Osteoblast (primary cell): Measurements from ENCODE around the gene AAMP. TPM values are rescaled to one million over a fixed set of nuclear protein-coding genes. Genes with fewer than 3 reads are reported as not detected.
A peak's percentile ranks its signal among the peaks of the same experiment; 100 is the strongest.

Experiments used
- DNase-seq: peaks from one replicate; pipeline ENCODE4 v3.0.0; 2011; ENCODE audit warnings: low spot score, mixed read lengths; ENCODE audit not compliant: insufficient read length; ENCODE audit errors: missing footprints
- H2AFZ ChIP-seq: 2 replicates; pipeline ENCODE4 v1.6.0; 2011; ENCODE audit warnings: mild to moderate bottlenecking, low read length
- H3K27ac ChIP-seq: 2 replicates; pipeline ENCODE4 v1.5.1; 2011; ENCODE audit warnings: mild to moderate bottlenecking, low read depth, low read length, moderate library complexity
- H3K27me3 ChIP-seq: 2 replicates; pipeline ENCODE4 v1.6.0; 2012; ENCODE audit warnings: mild to moderate bottlenecking, control low read depth, inconsistent platforms, low read length, moderate library complexity; ENCODE audit not compliant: insufficient read depth
- H3K36me3 ChIP-seq: 2 replicates; pipeline ENCODE4 v1.5.1; 2011; ENCODE audit warnings: mild to moderate bottlenecking, low read length, control low read depth, moderate library complexity; ENCODE audit not compliant: insufficient read depth
- H3K4me1 ChIP-seq: 2 replicates; pipeline ENCODE4 v1.5.1; 2011; ENCODE audit warnings: mild to moderate bottlenecking, low read length, control low read depth, moderate library complexity; ENCODE audit not compliant: insufficient read depth
- H3K4me2 ChIP-seq: 2 replicates; pipeline ENCODE4 v1.6.0; 2011; ENCODE audit warnings: mild to moderate bottlenecking, low read length; ENCODE audit not compliant: insufficient read depth
- H3K4me3 ChIP-seq: fragments of 200-600 bp; sonication (generic); 3 replicates; pipeline ENCODE4 v1.5.1; 2012; ENCODE audit warnings: mild to moderate bottlenecking, low read length, inconsistent platforms; ENCODE audit not compliant: insufficient read depth
- H3K79me2 ChIP-seq: 2 replicates; pipeline ENCODE4 v1.6.0; 2012; ENCODE audit warnings: mild to moderate bottlenecking, low read length, control low read depth, inconsistent platforms; ENCODE audit not compliant: insufficient read depth
- H3K9me3 ChIP-seq: 2 replicates; pipeline ENCODE4 v1.5.1; 2011; ENCODE audit warnings: low read depth, low read length, control low read depth
- H4K20me1 ChIP-seq: 2 replicates; pipeline ENCODE4 v1.6.0; 2012; ENCODE audit warnings: mild to moderate bottlenecking, low read length, control low read depth; ENCODE audit not compliant: insufficient read depth
- CTCF ChIP-seq: IDR thresholded peaks from 2 replicates; pipeline ENCODE4 v1.5.1; 2011; ENCODE audit warnings: mild to moderate bottlenecking, low read depth, low read length, moderate library complexity; ENCODE audit errors: extremely low read depth
- total RNA-seq: library from RNA; depleted of rRNA; stranded (reverse); fragments of >200 nt; gene quantifications from 2 replicates; pipeline ENCODE4 v1.2.3, GENCODE V29; 2012

AAMP gene
- total RNA-seq, 1 donor, result 97.0 TPM

- no peak for TF ChIP-seq CTCF
- Histone ChIP-seq H3K4me1 (peaks cover 41% of the 10 kb centered on the region), H3K79me2 (peaks cover 55% of the 10 kb centered on the region), H4K20me1 (peaks cover 44% of the 10 kb centered on the region), H3K27me3 (no peaks in the 10 kb centered on the region), H3K27ac (peak within 1 kb of the TSS; percentile 90), H3K4me3 (peak within 1 kb of the TSS; percentile 96), H2AFZ (peak within 1 kb of the TSS; percentile 97), H3K4me2 (peak within 1 kb of the TSS; percentile 87), H3K9me3 (no peaks in the 10 kb centered on the region), H3K36me3 (peaks cover 12% of the 10 kb centered on the region)
- DNase-seq, result peak; percentile 95
Observed at GRCh38 chr2:218216674-218217359, 53.1 kb downstream of the AAMP start, which contains the start of gene ARPC2. TSS of gene ARPC2 (plus strand) at chr2:218217189. CDS start at chr2:218217471, 282 bp downstream.

GRCh38 chr2:218216336-218216673 is 53.6 kb downstream of the AAMP start:
- peak overlapping the region; percentile 96 for H3K4me3 ChIP-seq
- H3K27ac ChIP-seq, result peak overlapping the region; percentile 88
- peaks cover 36% of the 10 kb centered on the region for H3K4me1 ChIP-seq
- H4K20me1 ChIP-seq, result peaks cover 39% of the 10 kb centered on the region
- no peaks in the 10 kb centered on the region for H3K27me3 ChIP-seq
- H3K4me2 ChIP-seq, result peak overlapping the region; percentile 87
- no peak for DNase-seq
- H2AFZ ChIP-seq, result peak overlapping the region; percentile 97
- peaks cover 7% of the 10 kb centered on the region for H3K36me3 ChIP-seq
- peaks cover 49% of the 10 kb centered on the region for H3K79me2 ChIP-seq
- no peak for TF ChIP-seq CTCF
- H3K9me3 ChIP-seq, result no peaks in the 10 kb centered on the region

Other genes starting within 250 kb of the AAMP start
- gene RUFY4, start 200.9 kb downstream of the AAMP start, total RNA-seq, result not detected in 2 replicates
- gene CXCR2, start 144.1 kb downstream of the AAMP start, total RNA-seq, result not detected in 2 replicates
- not detected in 2 replicates for gene CXCR1, start 103.2 kb downstream of the AAMP start, total RNA-seq
- 301 and 315 TPM in 2 replicates for gene ARPC2, start 52.9 kb downstream of the AAMP start, total RNA-seq
- gene GPBAR1, start 9.1 kb downstream of the AAMP start, total RNA-seq, result 0.36 TPM in 1 of 2 replicates, not detected in the other
- gene PNKD, start 382 bp upstream of the AAMP start, total RNA-seq, result 23.2 and 24.2 TPM in 2 replicates
- gene TMBIM1, start 22.4 kb upstream of the AAMP start, total RNA-seq, result 155 and 187 TPM in 2 replicates
- gene CATIP, start 86.7 kb upstream of the AAMP start, total RNA-seq, result not detected in 2 replicates
- gene SLC11A1, start 112.1 kb upstream of the AAMP start, total RNA-seq, result 0.29 and 0.36 TPM in 2 replicates
- gene CTDSP1, start 129.7 kb upstream of the AAMP start, total RNA-seq, result 53.3 and 71.7 TPM in 2 replicates
- gene VIL1, start 149.0 kb upstream of the AAMP start, total RNA-seq, result under 0.01 TPM in 1 of 2 replicates, not detected in the other